Heart right ventricle (tissue), 16 donors: ENCODE data around the gene SPHK2. TPM values are rescaled to one million over a fixed set of nuclear protein-coding genes. Genes with fewer than 3 reads are reported as not detected.

Experiments used
- ATAC-seq, 8 donors: fragments of 200-7000 bp; cut with Tn5 transposase; one replicate each; pipeline ENCODE4 v1.9.1; 2020; ENCODE audit warnings: mild to moderate bottlenecking in 8 of 8, moderate library complexity in 8 of 8, moderate number of reproducible peaks in 1 of 8
- DNase-seq, 2 donors: peaks; one replicate each; pipeline ENCODE4 v3.0.0-alpha.2; 2020
- H3K27ac ChIP-seq, 10 donors: fragments of 200-600 bp; sonication (generic) in 2 of 10; one replicate each; pipeline versions ENCODE4 v1.5.0 to v1.8.0; 2020 to 2022; ENCODE audit warnings: mild to moderate bottlenecking in 3 of 10
- H3K27me3 ChIP-seq, 7 donors: fragments of 200-600 bp; one replicate each; pipeline ENCODE4 v1.8.0; 2021 to 2022; ENCODE audit warnings: mild to moderate bottlenecking in 2 of 7
- H3K36me3 ChIP-seq, 9 donors: fragments of 200-600 bp; sonication (generic) in 1 of 9; one replicate each; pipeline versions ENCODE4 v1.5.0 to v1.8.0; 2020 to 2022; ENCODE audit warnings: mild to moderate bottlenecking in 2 of 9
- H3K4me1 ChIP-seq, 9 donors: fragments of 200-600 bp; sonication (generic) in 1 of 9; one replicate each; pipeline versions ENCODE4 v1.5.0 to v1.8.0; 2020 to 2022; ENCODE audit warnings: mild to moderate bottlenecking in 4 of 9
- H3K4me3 ChIP-seq, 10 donors: fragments of 200-600 bp; sonication (generic) in 2 of 10; one replicate each; pipeline versions ENCODE4 v1.5.0 to v1.8.0; 2020 to 2022; ENCODE audit warnings: mild to moderate bottlenecking in 7 of 10, moderate library complexity in 2 of 10
- H3K9me3 ChIP-seq, 11 donors: fragments of 200-600 bp in 10 of 11; sonication (generic) in 2 of 11; one replicate each; pipeline versions ENCODE4 v1.5.0 to v1.8.0; 2013 to 2022; ENCODE audit warnings: mild to moderate bottlenecking in 2 of 11, control low read depth in 1 of 11, moderate library complexity in 1 of 11
- CTCF ChIP-seq, 9 donors: fragments of 200-600 bp; sonication (generic) in 2 of 9; IDR thresholded peaks; one replicate each; pipeline versions ENCODE4 v1.5.0 to v1.8.0; 2021 to 2022; ENCODE audit warnings: antibody characterized with exemption in 9 of 9, mild to moderate bottlenecking in 5 of 9, moderate library complexity in 1 of 9
- WGBS, 2 donors: extraction: QIAGEN DNeasy Blood & Tissue Kit; methylation state at CpG; one replicate each; pipeline ENCODE4 v1.1.7; 2013; ENCODE audit warnings: inconsistent platforms in 1 of 2; 5-methylcytosine and 5-hydroxymethylcytosine counted together
- intact Hi-C, 10 donors: fragments of 100-400 bp; cut with DNase I; formaldehyde crosslinking; loops; one replicate each; pipeline versions ENCODE4 v1.11.1 to v1.14.2; 2022
- polyA plus RNA-seq, 2 donors: library from polyadenylated mRNA; stranded (reverse); fragments of 200-250 nt; gene quantifications; one replicate each; pipeline ENCODE4 v1.2.3, GENCODE V29; 2013
- total RNA-seq, 10 donors: library from RNA; stranded (reverse); fragmentation: NEBNext Ultra II Directional in 3 of 10; extraction: Animal tissue kit (Norgen Biotek cat#: 25700) in 3 of 10; gene quantifications; one replicate each; pipeline versions ENCODE4 v1.2.1 to v1.2.4, GENCODE V29; 2021 to 2023
- donor health status: Arrhythmogenic right ventricular cardiomyopathy.
- donor health status: ischemic (EF 13 %, LVEDD 7.1; RV severe dilation, severe dysfunction).
- donor health status: healthy with polysubstance abuse.
- donor health status: DM: no; HTN: yes; CAD: no.
- donor health status: DM: no; HTN: no; CAD: no.
- donor health status: ischemic (EF 25% LVEDD 6.9; RV normal size, moderate dysfunction).
- donor health status: ischemic (EF 25% LVEDD 5.7; RV mildly dilated, moderate dysfunction).
- donor health status: healthy.
- donor health status: DM: yes; HTN: yes; CAD: no.
- donor health status: Ischemic cardiomyopathy.
- donor health status: ischemic (EF 35%, LVEDD 5.7; RV mildly dilated, moderate dysfunction).
- donor health status: nonischemic (EF 11% LVEDD 7.7; RV severe dilation, severe dysfunction).
- donor health status: DM: yes; HTN: yes; CAD: no.
- donor health status: PGD.
- donor health status: ischemic (EF 29% LVEDD 5.4; RV normal size, mild dysfunction).
- donor health status: nonischemic (EF 23%, LVEDD 6.1; RV moderate dilation, normal function).

Gene SPHK2
- total and polyA plus RNA-seq, 12 donors: 5.7 to 15.9 (median 8.2) TPM

DNA sequence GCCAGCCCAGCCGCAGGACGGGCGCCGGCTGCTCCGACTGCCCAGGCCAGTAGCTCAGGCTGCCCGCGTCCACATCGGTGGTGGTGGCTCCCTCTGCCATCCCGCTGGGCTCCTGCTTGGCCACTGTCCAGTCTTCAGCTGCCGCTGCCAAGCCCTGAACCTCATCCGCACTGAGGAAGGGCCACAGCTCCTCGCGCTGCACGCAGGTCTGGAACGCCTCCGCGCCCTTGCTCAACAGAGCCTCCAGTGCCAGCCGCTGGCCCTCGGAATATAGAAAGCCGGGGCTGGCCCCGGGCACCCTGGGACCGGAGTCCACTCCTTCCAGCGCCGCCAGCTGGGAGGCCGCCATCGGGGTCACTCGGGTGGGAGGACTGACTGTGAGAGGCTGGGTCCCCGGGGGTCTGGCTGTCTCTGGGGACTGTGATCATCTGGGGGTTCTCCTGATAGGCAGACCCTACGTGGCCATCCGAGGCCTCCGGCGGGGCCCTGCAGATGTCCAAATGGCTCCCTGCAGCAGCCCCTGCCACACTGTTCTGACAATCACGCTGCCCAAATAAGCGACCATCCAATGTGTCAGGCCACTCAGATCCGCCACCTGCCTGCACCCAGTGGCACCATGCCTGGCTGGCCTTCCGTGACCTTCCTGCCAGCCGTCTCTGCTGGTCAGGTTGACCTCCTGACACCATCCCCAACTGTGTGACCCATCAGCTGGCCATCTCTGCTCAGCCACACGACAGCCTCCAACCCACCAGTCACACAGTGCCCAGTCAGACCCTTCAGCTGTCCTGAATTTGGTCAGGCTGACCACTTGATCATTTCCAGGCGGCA is 6.1 kb upstream of the SPHK2 start:
- H3K4me1 ChIP-seq: peaks cover 12 to 25% (median 18%) of the 10 kb centered on the region in 9 donors
- H3K27ac ChIP-seq: no peak overlapping the region
- no peak overlapping the region for H3K4me3 ChIP-seq
- DNase-seq (no peak), ATAC-seq (peak in 2 of 8 donors; percentile 3 to 7)
- 78 to 80% methylated on average over 34 to 39 of the region's 39 CpGs for WGBS, 2 donors
- intact Hi-C loops: no loop called here
- H3K27me3 ChIP-seq: no peaks in the 10 kb centered on the region
- no peaks in the 10 kb centered on the region for H3K9me3 ChIP-seq
- peaks cover 0 to 31% (median 22%) of the 10 kb centered on the region in 9 donors for H3K36me3 ChIP-seq
- no peak for TF ChIP-seq CTCF (IDR thresholded peaks at IDR 0.05)

DNA sequence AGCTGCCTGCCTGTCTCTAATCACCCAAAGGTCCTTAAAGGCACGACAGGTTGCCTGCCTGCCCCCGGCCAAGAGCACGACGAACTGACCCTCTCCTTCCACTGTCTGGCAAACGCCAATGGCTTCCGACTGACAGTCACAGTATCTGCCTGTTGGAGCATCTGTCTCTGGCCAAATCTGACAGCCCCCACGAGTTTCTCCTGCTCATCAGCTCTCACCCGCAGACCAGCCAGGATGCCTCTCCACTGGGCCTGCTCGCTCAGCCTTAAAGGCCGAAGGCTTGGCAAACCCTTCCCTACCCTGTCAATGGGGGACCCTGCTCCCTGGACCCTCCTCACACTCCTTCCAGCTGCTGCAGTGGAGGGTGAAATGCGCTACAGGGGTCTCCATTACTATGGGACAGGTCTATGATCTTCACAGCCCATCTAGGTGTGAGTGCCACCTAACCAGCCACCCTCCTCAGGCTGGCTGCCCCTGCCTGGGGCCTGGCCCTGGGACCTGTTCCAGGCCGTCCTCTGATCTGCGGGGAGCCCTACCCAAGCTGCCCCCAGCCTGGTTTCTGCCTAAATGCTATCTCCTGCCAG is 5.4 kb upstream of the SPHK2 start:
- Histone ChIP-seq H3K4me3 (no peak overlapping the region), H3K9me3 (no peaks in the 10 kb centered on the region), H3K27ac (no peak overlapping the region), H3K36me3 (peaks cover 0 to 31% (median 22%) of the 10 kb centered on the region in 9 donors), H3K4me1 (peaks cover 12 to 26% (median 21%) of the 10 kb centered on the region in 9 donors), H3K27me3 (no peaks in the 10 kb centered on the region)
- 55 to 66% methylated on average over 13 of the region's 13 CpGs for WGBS, 2 donors
- ATAC-seq (no peak), DNase-seq (no peak)
- TF ChIP-seq CTCF (IDR thresholded peaks at IDR 0.05): no peak
- intact Hi-C loops: no loop called here

GRCh38 chr19:48614436-48615230 is 4.7 kb upstream of the SPHK2 start, which contains the start of gene FAM83E:
Gene FAM83E (minus strand): TSS chr19:48615076. CDS start chr19:48613372, 1,704 bp downstream.
- no peak for TF ChIP-seq CTCF (IDR thresholded peaks at IDR 0.05)
- no peaks in the 10 kb centered on the region for H3K9me3 ChIP-seq
- H3K27me3 ChIP-seq: no peaks in the 10 kb centered on the region
- no peak for ATAC-seq
- peaks cover 0 to 31% (median 22%) of the 10 kb centered on the region in 9 donors for H3K36me3 ChIP-seq
- 56 to 63% methylated on average over 31 of the region's 31 CpGs for WGBS, 2 donors
- no peak within 1 kb of the TSS for H3K27ac ChIP-seq
- no peak for DNase-seq
- H3K4me1 ChIP-seq: peaks cover 12 to 28% (median 21%) of the 10 kb centered on the region in 9 donors
- H3K4me3 ChIP-seq: no peak within 1 kb of the TSS
- intact Hi-C loops: no loop called here
